Astrocyte (in vitro differentiated cells and primary cell): ENCODE results near the gene DNPH1. TPM values are rescaled to one million over a fixed set of nuclear protein-coding genes. Genes with fewer than 3 reads are reported as not detected.

Experiments
- DNase-seq: peaks from one replicate; pipeline ENCODE4 v3.0.0-alpha.2; 2010; ENCODE audit warnings: low read depth
- FAIRE-seq: peaks from 2 replicates; lab custom pipeline; 2011; peaks lifted over from hg19 to GRCh38; lab: Jason Lieb, UNC
- H2AFZ ChIP-seq: 2 replicates; pipeline ENCODE4 v1.6.0; 2012; ENCODE audit warnings: low read depth, low read length, inconsistent platforms
- H3K27ac ChIP-seq: 2 replicates; pipeline ENCODE4 v1.5.1; 2011; ENCODE audit warnings: low read depth, low read length, inconsistent platforms
- H3K27me3 ChIP-seq: 2 replicates; pipeline ENCODE4 v1.6.0; 2011; ENCODE audit warnings: low read length, inconsistent platforms; ENCODE audit not compliant: insufficient read depth
- H3K36me3 ChIP-seq: 2 replicates; pipeline ENCODE4 v1.5.1; 2011; ENCODE audit warnings: low read length, inconsistent platforms; ENCODE audit not compliant: insufficient read depth
- H3K4me1 ChIP-seq: 2 replicates; pipeline ENCODE4 v1.5.1; 2011; ENCODE audit warnings: low read length, inconsistent platforms; ENCODE audit not compliant: insufficient read depth
- H3K4me2 ChIP-seq: 2 replicates; pipeline ENCODE4 v1.6.0; 2012; ENCODE audit warnings: low read length, inconsistent platforms
- H3K4me3 ChIP-seq: 2 replicates; pipeline ENCODE4 v1.5.1; 2011; ENCODE audit warnings: low read depth, mild to moderate bottlenecking, low read length, inconsistent platforms; ENCODE audit not compliant: insufficient read depth
- H3K79me2 ChIP-seq: 2 replicates; pipeline ENCODE4 v1.6.0; 2012; ENCODE audit warnings: mild to moderate bottlenecking, low read length, inconsistent platforms; ENCODE audit not compliant: insufficient read depth
- H3K9ac ChIP-seq: 2 replicates; pipeline ENCODE4 v1.6.0; 2012; ENCODE audit warnings: mild to moderate bottlenecking, low read length, inconsistent platforms
- H3K9me3 ChIP-seq: 2 replicates; pipeline ENCODE4 v1.5.1; 2012; ENCODE audit warnings: low read depth, mild to moderate bottlenecking, low read length, inconsistent platforms; ENCODE audit not compliant: insufficient read depth
- H4K20me1 ChIP-seq: 2 replicates; pipeline ENCODE4 v1.6.0; 2012; ENCODE audit warnings: low read length, inconsistent platforms; ENCODE audit not compliant: insufficient read depth
- H3K27ac Mint-ChIP-seq: one replicate; pipeline ENCODE4 v1.8.0; 2021; ENCODE audit warnings: mild to moderate bottlenecking, mixed read lengths; ENCODE audit not compliant: unreplicated experiment
- H3K27me3 Mint-ChIP-seq: one replicate; pipeline ENCODE4 v1.8.0; 2021; ENCODE audit warnings: low read depth, mixed read lengths; ENCODE audit not compliant: unreplicated experiment
- H3K36me3 Mint-ChIP-seq: one replicate; pipeline ENCODE4 v1.8.0; 2021; ENCODE audit warnings: low read depth, mixed read lengths; ENCODE audit not compliant: unreplicated experiment
- H3K4me1 Mint-ChIP-seq: one replicate; pipeline ENCODE4 v1.8.0; 2021; ENCODE audit warnings: low read depth, mixed read lengths; ENCODE audit not compliant: unreplicated experiment
- H3K4me3 Mint-ChIP-seq: one replicate; pipeline ENCODE4 v1.8.0; 2021; ENCODE audit warnings: mild to moderate bottlenecking, moderate library complexity, mixed read lengths; ENCODE audit not compliant: unreplicated experiment
- H3K9me3 Mint-ChIP-seq: one replicate; pipeline ENCODE4 v1.8.0; 2021; ENCODE audit warnings: mild to moderate bottlenecking, mixed read lengths; ENCODE audit not compliant: unreplicated experiment
- EZH2 ChIP-seq: IDR thresholded peaks from 2 replicates; pipeline ENCODE4 v1.6.1; 2012; ENCODE audit warnings: mild to moderate bottlenecking, low read length, inconsistent platforms; ENCODE audit not compliant: insufficient read depth
- total RNA-seq: library from RNA; stranded (reverse); gene quantifications from 2 replicates; pipeline ENCODE4 v1.2.1, GENCODE V29; 2021
- TF ChIP-seq, protein P1 (sequence below): IDR thresholded peaks from 2 replicates; pipeline ENCODE4 v1.5.1; 2011; ENCODE audit warnings: low read depth, mild to moderate bottlenecking, inconsistent platforms, low read length, moderate library complexity; ENCODE audit not compliant: insufficient read depth

Gene DNPH1
- total RNA-seq, 1 donor from 2014 or later = 15.1 TPM

- Histone ChIP-seq H4K20me1 (no peaks in the 10 kb centered on the region), H3K27ac (no peak overlapping the region), H3K4me2 (no peak overlapping the region), H2AFZ (no peak overlapping the region), H3K79me2 (no peaks in the 10 kb centered on the region), H3K9me3 (no peaks in the 10 kb centered on the region), H3K36me3 (no peaks in the 10 kb centered on the region), H3K27me3 (peaks cover 61% of the 10 kb centered on the region), H3K9ac (no peak overlapping the region), H3K4me1 (peaks cover 8% of the 10 kb centered on the region), H3K4me3 (no peak overlapping the region)
- Mint-ChIP-seq H3K36me3 (no peaks in the 10 kb centered on the region), H3K27ac (no peak overlapping the region), H3K9me3 (no peaks in the 10 kb centered on the region), H3K27me3 (peaks cover 36% of the 10 kb centered on the region), H3K4me3 (no peak overlapping the region), H3K4me1 (no peaks in the 10 kb centered on the region)
- DNase-seq (no peak), FAIRE-seq (no peak)
- TF ChIP-seq, protein P1, sequence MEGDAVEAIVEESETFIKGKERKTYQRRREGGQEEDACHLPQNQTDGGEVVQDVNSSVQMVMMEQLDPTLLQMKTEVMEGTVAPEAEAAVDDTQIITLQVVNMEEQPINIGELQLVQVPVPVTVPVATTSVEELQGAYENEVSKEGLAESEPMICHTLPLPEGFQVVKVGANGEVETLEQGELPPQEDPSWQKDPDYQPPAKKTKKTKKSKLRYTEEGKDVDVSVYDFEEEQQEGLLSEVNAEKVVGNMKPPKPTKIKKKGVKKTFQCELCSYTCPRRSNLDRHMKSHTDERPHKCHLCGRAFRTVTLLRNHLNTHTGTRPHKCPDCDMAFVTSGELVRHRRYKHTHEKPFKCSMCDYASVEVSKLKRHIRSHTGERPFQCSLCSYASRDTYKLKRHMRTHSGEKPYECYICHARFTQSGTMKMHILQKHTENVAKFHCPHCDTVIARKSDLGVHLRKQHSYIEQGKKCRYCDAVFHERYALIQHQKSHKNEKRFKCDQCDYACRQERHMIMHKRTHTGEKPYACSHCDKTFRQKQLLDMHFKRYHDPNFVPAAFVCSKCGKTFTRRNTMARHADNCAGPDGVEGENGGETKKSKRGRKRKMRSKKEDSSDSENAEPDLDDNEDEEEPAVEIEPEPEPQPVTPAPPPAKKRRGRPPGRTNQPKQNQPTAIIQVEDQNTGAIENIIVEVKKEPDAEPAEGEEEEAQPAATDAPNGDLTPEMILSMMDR = no peak
- no peak for TF ChIP-seq EZH2
These were observed 18.8 kb upstream of the DNPH1 start for GRCh38 chr6:43248101-43248500.

DNA sequence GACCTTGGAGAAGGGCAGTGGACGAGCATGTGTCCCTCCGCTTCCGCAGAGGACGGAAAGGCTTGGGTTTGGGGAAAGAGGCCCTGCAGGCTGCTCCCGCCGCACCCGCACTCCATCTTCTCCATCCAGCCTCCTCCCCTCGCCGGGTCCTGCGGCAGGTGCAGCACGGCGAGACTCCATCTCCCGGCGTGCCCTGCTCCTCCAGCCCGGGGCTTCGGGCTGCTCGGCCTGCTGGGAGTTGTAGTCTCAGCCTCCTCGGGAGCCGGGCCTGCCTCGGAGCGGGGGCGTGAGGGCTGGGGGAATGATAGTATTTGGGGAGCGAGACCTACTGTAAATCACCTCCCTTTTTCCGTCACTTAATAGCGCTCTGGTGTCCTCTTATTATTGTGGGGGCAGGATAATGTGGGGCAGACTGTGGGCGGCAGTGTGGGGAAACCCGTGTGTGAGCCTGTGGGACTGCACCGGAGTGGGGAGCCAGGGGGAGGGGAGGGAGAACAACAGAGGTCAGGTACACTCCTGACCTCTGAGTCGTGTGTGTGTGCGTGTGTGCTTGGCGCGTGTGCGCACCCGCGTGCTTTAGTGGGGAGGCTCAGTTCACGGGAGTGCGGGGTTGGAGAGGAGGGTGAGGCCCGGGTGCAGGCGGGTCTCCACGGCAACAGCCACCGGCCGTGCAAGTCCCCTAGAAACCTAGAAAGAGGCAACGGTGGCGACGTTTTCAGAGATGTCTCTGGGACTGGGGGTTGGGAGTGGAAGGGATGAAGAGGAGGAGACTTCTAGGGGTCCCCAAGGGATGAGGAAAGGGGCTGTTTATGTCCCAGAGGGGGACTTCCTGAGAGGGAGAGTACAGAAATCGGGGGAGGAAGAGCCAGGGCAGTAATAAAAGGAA is 18.1 kb upstream of the DNPH1 start:
- TF ChIP-seq EZH2 = peak; percentile 35
- TF ChIP-seq, protein P1 = no peak
- Mint-ChIP-seq H3K27me3 (peaks cover 32% of the 10 kb centered on the region), H3K36me3 (no peaks in the 10 kb centered on the region), H3K4me1 (no peaks in the 10 kb centered on the region), H3K9me3 (no peaks in the 10 kb centered on the region), H3K4me3 (peak overlapping the region; percentile 70), H3K27ac (peak overlapping the region; percentile 10)
- H3K9me3 ChIP-seq = no peaks in the 10 kb centered on the region
- peak overlapping the region; percentile 74 for H2AFZ ChIP-seq
- peak overlapping the region; percentile 44 for H3K4me3 ChIP-seq
- peak overlapping the region; percentile 77 for H3K4me2 ChIP-seq
- peaks cover 8% of the 10 kb centered on the region for H3K4me1 ChIP-seq
- H4K20me1 ChIP-seq = no peaks in the 10 kb centered on the region
- H3K79me2 ChIP-seq = no peaks in the 10 kb centered on the region
- DNase-seq = no peak
- no peak overlapping the region for H3K27ac ChIP-seq
- no peaks in the 10 kb centered on the region for H3K36me3 ChIP-seq
- H3K27me3 ChIP-seq = peaks cover 69% of the 10 kb centered on the region
- H3K9ac ChIP-seq = no peak overlapping the region
- no peak for FAIRE-seq
